Upper lobe of left lung (tissue), 4 donors: ENCODE results near the gene KLF15.

Experiments
- POLR2A ChIP-seq, 4 donors: fragments of 450-650 bp; IDR thresholded peaks; one replicate each; pipeline ENCODE4 v1.5.1; 2016 to 2017; ENCODE audit warnings: antibody characterized with exemption in 4 of 4, mild to moderate bottlenecking in 2 of 4
- TF ChIP-seq, protein P1 (sequence below), 6 experiments: fragments of 450-650 bp in 4 of 6; fragments of 200-600 bp in 2 of 6; sonication (generic) in 2 of 6; IDR thresholded peaks; one replicate each; pipeline ENCODE4 v1.5.1; 2016 to 2019; ENCODE audit warnings: antibody characterized with exemption in 6 of 6

DNA sequence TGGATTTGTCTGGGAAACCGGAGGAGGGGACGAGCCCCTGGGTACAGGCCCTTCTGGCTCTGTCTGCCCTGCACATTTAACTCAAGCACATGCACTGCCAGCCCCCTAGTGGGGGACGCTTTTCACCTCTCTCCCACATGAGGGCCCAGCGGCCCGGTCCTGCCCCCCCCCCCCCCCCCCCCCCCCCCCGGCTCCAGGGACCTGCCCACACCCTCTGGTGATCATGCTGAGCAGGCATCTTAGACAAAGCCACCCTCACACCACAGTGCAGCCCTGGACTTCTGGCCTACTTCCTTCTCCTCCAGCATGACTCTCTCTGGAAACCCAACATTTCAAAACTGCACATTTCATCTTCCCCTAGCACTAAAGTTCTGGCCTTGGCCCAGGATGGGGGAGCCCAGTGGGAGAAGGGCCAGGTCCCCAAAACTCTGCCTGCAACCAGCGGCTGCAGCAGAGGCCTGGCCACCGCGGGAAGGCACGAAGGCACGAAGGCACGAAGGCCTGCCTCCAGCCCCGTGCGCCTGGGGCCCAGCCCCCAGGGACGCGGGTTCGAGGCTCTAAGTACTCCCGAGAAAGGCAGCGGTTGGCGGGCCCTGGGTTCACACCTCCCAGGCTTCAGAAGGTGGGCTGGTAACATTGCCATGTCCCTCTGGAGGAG, 14.1 kb downstream of the KLF15 start:
- TF ChIP-seq, protein P1, sequence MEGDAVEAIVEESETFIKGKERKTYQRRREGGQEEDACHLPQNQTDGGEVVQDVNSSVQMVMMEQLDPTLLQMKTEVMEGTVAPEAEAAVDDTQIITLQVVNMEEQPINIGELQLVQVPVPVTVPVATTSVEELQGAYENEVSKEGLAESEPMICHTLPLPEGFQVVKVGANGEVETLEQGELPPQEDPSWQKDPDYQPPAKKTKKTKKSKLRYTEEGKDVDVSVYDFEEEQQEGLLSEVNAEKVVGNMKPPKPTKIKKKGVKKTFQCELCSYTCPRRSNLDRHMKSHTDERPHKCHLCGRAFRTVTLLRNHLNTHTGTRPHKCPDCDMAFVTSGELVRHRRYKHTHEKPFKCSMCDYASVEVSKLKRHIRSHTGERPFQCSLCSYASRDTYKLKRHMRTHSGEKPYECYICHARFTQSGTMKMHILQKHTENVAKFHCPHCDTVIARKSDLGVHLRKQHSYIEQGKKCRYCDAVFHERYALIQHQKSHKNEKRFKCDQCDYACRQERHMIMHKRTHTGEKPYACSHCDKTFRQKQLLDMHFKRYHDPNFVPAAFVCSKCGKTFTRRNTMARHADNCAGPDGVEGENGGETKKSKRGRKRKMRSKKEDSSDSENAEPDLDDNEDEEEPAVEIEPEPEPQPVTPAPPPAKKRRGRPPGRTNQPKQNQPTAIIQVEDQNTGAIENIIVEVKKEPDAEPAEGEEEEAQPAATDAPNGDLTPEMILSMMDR (IDR thresholded peaks at IDR 0.05): no peak
- no peak for TF ChIP-seq POLR2A (IDR thresholded peaks at IDR 0.05)
